GM08714 (cell line): ENCODE results near the gene FAF1.

Source experiments
- H3K4me3 ChIP-seq: fragments of 200-500 bp; sonication (Bioruptor generic); 2 replicates; pipeline ENCODE4 v1.5.1; 2014; ENCODE audit warnings: mild to moderate bottlenecking, low read length, inconsistent platforms
- ZNF274 ChIP-seq: IDR thresholded peaks from 2 replicates; pipeline ENCODE4 v1.6.1; 2012; ENCODE audit warnings: mild to moderate bottlenecking, low read depth, low read length

The FAF1 gene

DNA sequence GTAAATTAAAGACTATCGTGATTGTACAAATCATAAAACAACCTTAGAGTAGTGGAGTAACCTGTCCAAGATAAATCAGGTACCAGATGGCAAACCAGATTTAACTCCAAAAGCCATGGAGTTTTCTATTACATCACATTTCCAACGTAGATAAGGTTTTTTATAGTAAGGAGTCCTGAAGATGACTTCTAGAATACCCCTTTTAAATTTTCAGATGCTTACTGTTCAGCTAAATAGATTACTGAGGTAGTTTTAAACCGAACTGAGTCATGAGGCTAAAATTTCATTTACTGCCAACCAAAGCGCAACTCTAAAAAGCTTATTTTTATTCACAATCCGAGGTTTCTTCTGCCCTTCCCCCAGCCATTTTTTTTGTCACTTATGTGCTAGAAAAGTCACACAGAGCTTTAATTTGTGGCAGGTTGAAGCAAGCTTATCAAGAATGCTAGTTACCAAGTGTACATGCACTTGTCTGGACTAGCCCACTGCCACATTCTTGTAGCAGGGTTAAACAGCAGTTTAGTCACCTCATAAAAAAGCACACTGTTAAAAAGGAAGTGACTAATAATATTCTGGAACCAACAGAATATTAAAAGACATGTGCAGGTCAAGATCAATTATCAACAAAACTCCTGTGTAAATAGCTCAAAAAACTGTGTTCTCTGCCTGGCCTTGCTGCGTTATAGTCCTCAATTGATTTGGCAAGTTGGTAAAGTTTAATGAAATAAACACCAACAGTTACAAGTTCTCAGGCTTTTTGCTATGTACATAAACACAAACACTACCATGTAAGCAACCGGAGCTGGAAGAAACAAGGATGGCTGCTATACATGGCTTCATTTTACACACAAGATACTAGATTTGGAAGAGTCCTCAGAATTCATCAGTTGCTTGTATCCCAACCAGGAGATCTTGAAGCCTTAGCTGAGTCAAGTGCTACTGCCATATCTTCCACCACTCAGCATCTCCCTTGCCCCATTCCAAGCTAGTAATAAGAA is 356.5 kb downstream of the FAF1 start:
- no peak overlapping the region for H3K4me3 ChIP-seq
- no peak for TF ChIP-seq ZNF274

DNA sequence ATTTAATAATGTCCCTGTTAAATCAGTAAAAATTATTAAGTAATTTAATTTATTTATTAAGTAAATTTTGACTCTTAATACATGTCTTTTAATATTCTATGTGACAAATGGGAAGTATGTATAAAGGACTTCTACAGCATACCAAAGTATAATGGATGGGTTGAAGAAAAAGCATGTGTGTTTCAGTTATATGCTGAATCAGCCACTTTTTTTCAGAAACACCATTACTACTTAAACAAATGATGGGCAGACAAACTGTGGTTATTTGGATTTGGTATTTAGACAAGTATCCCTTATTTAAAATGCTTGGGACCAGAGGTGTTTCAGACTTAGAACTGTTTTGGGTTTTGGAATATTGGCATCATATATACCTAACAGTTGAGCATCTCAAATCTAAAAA is 360.5 kb downstream of the FAF1 start:
- TF ChIP-seq ZNF274: no peak
- no peak overlapping the region for H3K4me3 ChIP-seq

DNA sequence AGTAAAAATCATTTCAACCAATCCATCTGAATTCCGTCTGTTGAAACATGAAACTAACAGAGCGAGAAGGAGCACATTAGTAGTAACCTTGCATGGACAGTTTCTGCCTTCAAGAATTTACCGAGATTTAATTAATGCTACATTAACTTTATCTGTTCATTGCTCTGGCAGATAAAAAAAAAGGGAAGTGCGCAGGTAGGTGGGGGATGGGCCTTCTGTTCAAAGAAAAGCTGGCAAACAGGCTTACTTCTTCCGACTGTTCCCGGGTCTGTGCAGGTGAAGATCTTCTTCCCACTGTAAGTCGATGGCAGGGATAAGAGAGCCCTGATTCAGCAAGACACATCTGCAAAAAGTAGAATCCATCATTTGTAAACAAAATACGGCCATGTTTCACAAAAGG is 364.2 kb downstream of the FAF1 start:
- H3K4me3 ChIP-seq: no peak overlapping the region
- TF ChIP-seq ZNF274: no peak

DNA sequence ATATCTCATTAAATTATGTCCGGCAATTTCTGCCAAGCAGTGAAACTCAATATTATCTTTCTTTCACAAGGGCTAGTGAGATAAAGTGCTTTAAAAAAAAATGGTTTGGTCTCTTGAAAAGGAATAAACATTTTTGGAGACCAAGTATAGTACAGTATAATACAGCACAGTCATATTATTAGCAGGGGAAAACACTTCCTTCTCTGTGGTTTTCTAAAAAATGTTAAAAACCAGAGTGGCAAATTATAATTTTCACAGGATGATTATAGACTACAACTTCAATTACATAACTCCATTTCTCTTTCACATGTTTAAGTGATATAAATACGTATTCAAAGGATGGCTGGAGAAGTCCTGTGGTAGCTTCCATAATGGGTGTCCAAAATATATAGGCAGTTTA is 366.6 kb downstream of the FAF1 start:
- no peak for TF ChIP-seq ZNF274
- H3K4me3 ChIP-seq: no peak overlapping the region

GRCh38 chr1:50591598-50591997 is 368.5 kb downstream of the FAF1 start:
- TF ChIP-seq ZNF274: no peak
- H3K4me3 ChIP-seq: no peak overlapping the region

- no peak overlapping the region for H3K4me3 ChIP-seq
Observed at GRCh38 chr1:50582346-50582745, 377.7 kb downstream of the FAF1 start.

DNA sequence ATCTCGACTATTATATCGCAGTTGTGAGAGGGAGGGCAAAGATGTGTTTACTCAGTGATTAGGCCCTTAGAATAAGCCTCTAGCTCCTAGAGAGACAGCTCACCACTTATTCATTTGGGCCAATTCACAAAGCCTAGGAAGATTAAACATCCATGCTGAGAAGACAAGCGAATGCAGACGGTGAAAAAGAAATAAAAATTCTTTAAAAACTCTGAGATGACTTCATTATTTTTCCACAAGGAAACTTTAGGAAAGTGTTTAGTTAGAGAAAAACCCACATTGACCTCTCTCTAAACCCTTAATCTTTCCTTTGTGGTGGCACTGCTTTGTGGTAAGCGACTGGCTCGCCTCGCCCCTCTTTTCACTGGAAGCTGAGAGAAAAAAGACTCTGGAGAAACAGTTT is 390.0 kb downstream of the FAF1 start:
- no peak for TF ChIP-seq ZNF274

More at GRCh38 chr1:50582346-50582745, 377.7 kb downstream of the FAF1 start:
- TF ChIP-seq ZNF274: no peak

GRCh38 chr1:50568782-50569181 is 391.3 kb downstream of the FAF1 start:
- no peak overlapping the region for H3K4me3 ChIP-seq
- TF ChIP-seq ZNF274: no peak

More for the DNA sequence above, 390.0 kb downstream of the FAF1 start:
- no peak overlapping the region for H3K4me3 ChIP-seq

- H3K4me3 ChIP-seq: no peak overlapping the region
Observed at GRCh38 chr1:50566405-50566804, 393.7 kb downstream of the FAF1 start.

GRCh38 chr1:50564417-50564816 is 395.6 kb downstream of the FAF1 start:
- TF ChIP-seq ZNF274: no peak
- no peak overlapping the region for H3K4me3 ChIP-seq

More at GRCh38 chr1:50566405-50566804, 393.7 kb downstream of the FAF1 start:
- TF ChIP-seq ZNF274: no peak

DNA sequence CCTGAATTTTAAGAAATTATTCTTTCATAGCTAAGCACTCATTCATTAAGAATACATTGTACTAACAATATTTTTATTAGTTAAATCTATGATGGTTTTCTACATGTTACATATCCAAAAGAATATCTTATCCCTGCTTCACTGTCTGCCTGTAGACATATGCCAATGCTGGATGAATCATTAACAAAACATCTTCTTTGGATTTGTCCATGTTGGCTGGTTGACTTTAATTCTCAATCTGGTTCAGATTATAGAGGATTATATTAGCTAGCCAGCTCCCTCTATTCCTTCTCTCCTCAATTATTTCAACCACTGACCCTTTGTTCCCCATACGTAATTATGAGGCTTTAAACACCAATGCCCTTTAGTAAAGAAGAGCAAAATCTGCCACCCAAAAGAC is 398.0 kb downstream of the FAF1 start:
- TF ChIP-seq ZNF274: no peak
- H3K4me3 ChIP-seq: no peak overlapping the region

- no peak overlapping the region for H3K4me3 ChIP-seq
- no peak for TF ChIP-seq ZNF274
Observed at GRCh38 chr1:50559421-50559820, 400.6 kb downstream of the FAF1 start.

DNA sequence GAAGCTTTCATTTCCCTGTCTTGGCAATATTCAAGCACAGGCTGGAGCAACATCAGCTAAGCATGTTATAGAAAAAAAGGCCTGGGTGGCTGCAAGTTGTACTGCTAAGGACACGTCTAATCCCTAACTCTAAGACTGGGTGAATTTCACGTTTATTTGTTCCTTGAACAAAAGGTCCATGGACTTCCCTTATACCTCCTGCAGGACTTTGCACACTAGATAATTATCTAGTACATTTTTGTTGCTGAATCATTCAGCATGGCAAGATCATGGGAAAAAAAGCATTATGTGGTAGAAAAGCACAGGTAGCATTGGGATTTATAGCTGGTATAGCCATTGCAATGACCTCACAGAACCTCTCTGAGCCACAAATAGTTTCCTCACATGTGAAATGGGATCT is 406.1 kb downstream of the FAF1 start:
- no peak for TF ChIP-seq ZNF274
- no peak overlapping the region for H3K4me3 ChIP-seq

GRCh38 chr1:50548243-50548642 is 411.8 kb downstream of the FAF1 start:
- no peak for TF ChIP-seq ZNF274
- no peak overlapping the region for H3K4me3 ChIP-seq

DNA sequence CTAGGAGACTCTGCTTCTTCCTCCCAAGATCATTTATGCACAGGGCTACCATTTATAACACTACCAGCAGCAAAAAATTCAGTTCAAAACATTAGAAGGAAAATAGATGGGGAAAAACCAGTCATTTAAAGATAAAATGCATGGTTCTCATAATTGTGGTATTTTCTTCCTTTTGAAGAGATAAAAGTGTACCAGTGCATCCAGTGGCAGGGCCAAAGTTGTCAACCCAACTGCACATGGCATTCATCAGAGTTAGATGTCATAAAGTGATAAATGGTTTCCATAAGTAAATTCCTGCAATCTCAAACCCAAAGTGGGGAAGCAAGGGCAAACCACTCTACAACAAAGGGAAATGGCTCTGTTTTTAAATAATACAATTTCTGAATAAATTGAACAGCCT is 417.7 kb downstream of the FAF1 start:
- no peak for TF ChIP-seq ZNF274
- H3K4me3 ChIP-seq: no peak overlapping the region
